PFSK-1 (cell line): ENCODE data around the gene PRKAG2.

Experiments used
- FOXP2 ChIP-seq: optimal IDR thresholded peaks from 2 replicates; pipeline ENCODE3; 2011; ENCODE audit warnings: borderline replicate concordance, control low read depth, inconsistent platforms; ENCODE audit not compliant: insufficient read depth; ENCODE audit errors: extremely low read length, extremely low read depth
- POLR2AphosphoS5 ChIP-seq: IDR thresholded peaks from 2 replicates; pipeline ENCODE4 v1.6.1; 2012; ENCODE audit warnings: low read depth, mild to moderate bottlenecking, control low read depth, low read length, moderate library complexity
- REST ChIP-seq, 2 experiments: IDR thresholded peaks; 2 replicates each; pipeline versions ENCODE4 v1.6.1 to v1.8.0; 2011 to 2012; ENCODE audit warnings: low read depth in 2 of 2, low read length in 2 of 2, control low read depth in 1 of 2, inconsistent platforms in 1 of 2, mild to moderate bottlenecking in 1 of 2, moderate library complexity in 1 of 2; ENCODE audit not compliant: insufficient read depth in 1 of 2
- SIN3A ChIP-seq: IDR thresholded peaks from 2 replicates; pipeline ENCODE4 v1.6.1; 2012; ENCODE audit warnings: mild to moderate bottlenecking, low read length, moderate library complexity, borderline replicate concordance; ENCODE audit not compliant: insufficient read depth
- TAF1 ChIP-seq: IDR thresholded peaks from 2 replicates; pipeline ENCODE4 v1.6.1; 2012; ENCODE audit warnings: low read length, control low read depth, borderline replicate concordance; ENCODE audit not compliant: insufficient read depth

GRCh38 chr7:151859111-151859947 is 17.6 kb downstream of the PRKAG2 start:
- no peak for TF ChIP-seq TAF1
- TF ChIP-seq SIN3A: no peak
- TF ChIP-seq REST (IDR thresholded peaks at IDR 0.05; ENCODE audit: insufficient read depth in 1 of 2, low read depth in 2 of 2, low read length in 2 of 2): no peak
- no peak for TF ChIP-seq POLR2AphosphoS5
- no peak for TF ChIP-seq FOXP2
